ENCODE results near the gene ALOXE3.
"Not testable (repeated sequence)": the region's sequence is repeated elsewhere in the genome, so short reads cannot be mapped to it uniquely, and the experiment has no call there.

The ALOXE3 gene

GRCh38 chr17:8122924-8123694 is 4.8 kb upstream of the ALOXE3 start:
- no peak for DNase-seq (ENCODE audit: low read depth in 2 of 2, low spot score in 1 of 2)

GRCh38 chr17:8122422-8122923 is 4.2 kb upstream of the ALOXE3 start:
- DNase-seq (ENCODE audit: low read depth in 2 of 2, low spot score in 1 of 2): no peak

DNA sequence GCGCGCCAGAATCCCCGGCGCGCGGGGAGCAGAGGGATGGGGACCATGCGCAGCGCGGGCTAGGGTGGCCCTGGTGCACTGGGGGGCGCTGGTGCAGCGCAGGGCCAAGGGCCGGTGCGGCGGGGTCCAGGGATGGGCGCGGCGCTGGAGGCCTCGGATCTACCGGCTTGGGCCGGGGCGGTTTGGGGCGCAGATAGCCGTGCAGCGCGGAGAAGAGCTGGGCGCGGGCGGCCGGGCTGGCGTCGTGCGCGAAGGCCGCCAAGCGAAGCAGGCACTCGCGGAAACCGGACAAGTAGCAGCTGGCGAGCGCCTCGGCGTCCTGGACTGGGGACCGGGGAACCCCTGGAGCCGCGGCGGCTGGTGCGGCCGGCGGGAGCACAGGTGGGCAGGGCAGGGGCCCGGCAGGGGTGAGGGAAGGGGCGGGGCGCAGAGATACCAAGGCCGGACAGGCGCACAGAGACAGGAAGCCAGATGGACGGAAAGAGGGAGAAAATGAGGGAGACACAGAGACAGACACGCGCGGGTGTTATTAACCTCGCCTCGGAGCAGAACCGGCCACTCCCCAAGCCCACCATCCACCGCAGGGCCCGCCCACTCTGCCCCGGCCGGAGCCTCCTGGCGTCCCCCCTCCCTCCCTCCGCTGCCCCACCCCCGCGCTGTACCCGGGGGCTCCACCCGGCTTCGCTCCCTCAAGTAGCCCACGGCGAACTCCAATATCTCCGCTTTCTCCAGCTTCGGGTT is 3.5 kb upstream of the ALOXE3 start:
- DNase-seq (ENCODE audit: low read depth in 2 of 2, low spot score in 1 of 2): no peak

DNA sequence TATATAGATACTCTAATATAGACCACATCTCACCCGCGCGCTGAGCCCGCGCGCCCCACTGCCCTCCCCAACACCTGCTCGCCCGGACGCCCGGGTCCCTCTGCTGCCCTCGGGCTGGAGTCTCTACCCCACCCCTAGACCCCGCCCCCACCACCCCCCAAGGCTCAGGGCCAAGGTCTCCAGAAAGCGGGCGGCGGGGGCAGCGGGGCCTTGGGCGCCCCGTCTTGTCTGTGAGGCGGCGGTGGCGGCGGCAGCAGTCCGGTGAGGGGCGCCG is 3.0 kb upstream of the ALOXE3 start:
- DNase-seq (ENCODE audit: low read depth in 2 of 2, low spot score in 1 of 2): no peak

DNA sequence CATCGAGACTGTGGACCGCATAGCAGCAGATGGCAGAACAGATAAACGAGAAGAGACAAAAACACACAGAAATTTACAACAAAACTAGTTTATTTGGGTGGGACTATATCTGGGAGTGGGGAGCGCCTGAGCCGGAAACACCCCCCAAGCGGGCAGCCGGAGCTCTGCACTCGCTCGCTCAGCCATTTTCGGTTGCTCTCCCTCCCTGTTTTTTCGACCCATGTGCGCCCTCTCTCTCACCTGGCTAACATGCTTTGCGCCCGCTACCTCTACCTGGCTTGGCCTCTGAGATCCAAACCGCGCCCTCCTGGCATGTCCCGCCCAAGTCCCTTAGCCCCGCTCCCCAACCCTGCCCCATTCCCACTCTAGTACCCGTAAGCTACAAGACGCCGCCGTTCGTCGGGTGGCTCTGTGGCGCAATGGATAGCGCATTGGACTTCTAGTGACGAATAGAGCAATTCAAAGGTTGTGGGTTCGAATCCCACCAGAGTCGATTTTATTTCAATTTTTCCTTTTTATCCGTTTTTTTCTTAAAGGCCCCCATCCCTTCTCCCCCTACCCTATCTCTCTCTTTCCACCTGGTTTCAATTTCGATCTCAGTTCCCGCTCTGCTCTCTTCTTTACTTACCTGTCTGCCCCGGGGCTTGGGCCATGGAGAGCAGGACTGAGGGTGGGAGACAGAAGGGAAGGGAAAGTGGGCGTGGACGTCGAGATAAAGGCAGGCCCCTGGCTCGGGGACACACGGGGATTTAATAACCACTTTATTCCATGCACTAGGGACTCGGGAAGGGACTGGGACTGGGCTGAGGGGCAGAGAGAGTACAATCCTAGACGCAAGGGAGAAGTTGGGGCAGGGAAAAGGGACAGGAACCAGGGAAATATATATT is 2.4 kb upstream of the ALOXE3 start:
- peak in 1 of 2 donors; percentile 56 for DNase-seq (ENCODE audit: low read depth in 2 of 2, low spot score in 1 of 2)

GRCh38 chr17:8119581-8120519 is 1.5 kb upstream of the ALOXE3 start:
- DNase-seq (ENCODE audit: low read depth in 2 of 2, low spot score in 1 of 2): peak; percentile 59 to 77

GRCh38 chr17:8118769-8119580 is 661 bp upstream of the ALOXE3 start:
- peak; percentile 70 to 71 for DNase-seq (ENCODE audit: low read depth in 2 of 2, low spot score in 1 of 2)

DNA sequence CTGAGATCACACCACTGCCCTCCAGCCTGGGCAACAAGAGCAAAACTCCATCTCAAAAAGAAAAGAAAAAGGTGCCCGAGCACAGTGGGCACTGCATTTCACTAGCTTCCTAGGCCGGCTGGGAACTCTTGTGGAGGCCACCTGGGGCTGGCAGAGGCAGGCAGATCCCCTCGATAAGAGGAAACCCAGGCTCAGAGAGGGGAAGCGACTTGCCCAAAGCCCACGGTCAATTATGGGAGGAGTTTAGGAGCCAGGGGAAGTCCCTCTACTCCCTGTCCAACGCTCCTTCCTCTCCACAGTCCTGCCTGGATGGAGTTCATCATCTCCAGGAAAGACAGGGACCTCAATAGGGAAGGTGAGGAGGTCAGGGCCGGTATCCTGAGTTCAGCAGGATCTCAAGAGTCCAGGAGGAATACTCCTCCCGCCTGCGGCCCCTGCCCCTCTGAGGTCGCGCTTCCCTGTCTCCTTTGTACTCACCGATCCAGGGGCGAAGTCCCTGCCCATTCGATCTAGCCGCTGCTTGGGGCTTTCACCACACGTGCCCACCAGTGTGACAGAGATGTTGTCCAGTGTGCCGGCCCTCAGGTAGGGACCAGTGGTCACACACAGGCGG is 841 bp downstream of the ALOXE3 start:
- DNase-seq (ENCODE audit: low read depth in 2 of 2, low spot score in 1 of 2): no peak

- DNase-seq (ENCODE audit: low read depth in 2 of 2, low spot score in 1 of 2): no peak
Observed at GRCh38 chr17:8116776-8117175, 1.5 kb downstream of the ALOXE3 start.

DNA sequence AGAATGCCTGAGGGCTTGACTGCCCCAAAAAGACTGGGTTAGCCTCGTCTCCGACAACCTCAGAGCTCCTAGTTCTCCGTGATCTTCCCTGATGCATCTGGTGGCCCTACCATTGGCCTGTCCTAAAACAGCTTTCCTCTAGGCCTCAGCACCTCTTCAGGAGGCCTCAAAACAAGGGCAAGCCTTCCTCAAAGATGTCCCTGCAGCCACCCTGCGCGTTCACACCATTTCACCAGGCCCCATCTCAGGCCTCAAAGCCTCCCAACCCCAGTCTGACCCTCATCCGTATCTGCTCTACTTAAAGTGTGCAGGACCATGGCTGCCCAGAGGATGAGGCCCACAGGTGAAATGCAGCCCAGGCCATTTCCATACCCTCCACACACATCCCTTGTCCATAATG is 7.4 kb downstream of the ALOXE3 start:
- no peak for DNase-seq (ENCODE audit: low read depth in 2 of 2, low spot score in 1 of 2)

- DNase-seq (ENCODE audit: low read depth in 2 of 2, low spot score in 1 of 2): no peak
Observed at GRCh38 chr17:8110456-8110804, 7.9 kb downstream of the ALOXE3 start.

- peak; percentile 52 to 56 for DNase-seq (ENCODE audit: low read depth in 2 of 2, low spot score in 1 of 2)
Observed at GRCh38 chr17:8109661-8110455, 8.5 kb downstream of the ALOXE3 start.

DNA sequence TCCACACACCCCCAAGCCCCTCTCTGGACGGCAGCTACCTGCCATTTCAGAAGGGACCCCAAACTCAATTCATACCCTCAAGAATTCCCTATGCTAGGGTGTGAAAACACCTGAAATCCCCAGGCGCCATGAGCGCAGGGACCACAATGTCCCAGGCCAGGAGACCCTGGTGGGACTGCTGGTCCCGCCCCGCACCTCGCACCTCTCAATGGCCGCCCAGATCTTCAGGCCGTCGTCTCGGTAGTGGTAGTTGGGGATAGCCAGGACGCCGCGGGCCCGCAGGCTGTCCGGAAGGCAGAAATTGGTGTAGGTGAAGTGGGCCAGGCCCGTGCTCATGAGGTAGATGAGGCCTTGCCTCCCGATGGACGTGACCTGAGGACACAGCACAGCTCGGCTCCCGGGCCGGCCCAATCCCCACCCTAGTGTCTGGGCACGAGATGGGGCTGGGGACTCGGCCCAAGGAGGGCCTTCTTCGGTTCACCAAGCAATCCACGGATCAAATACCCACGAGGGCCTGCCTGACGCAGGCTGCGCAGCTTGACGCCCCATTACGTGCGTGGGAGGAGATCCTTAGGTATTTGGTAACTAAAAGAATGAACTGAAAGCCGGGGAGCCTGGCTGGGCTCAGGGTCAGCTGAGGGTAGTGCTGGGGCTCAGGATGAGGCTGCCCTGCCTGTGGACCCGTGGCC is 9.2 kb downstream of the ALOXE3 start:
- no peak for DNase-seq (ENCODE audit: low read depth in 2 of 2, low spot score in 1 of 2)

DNA sequence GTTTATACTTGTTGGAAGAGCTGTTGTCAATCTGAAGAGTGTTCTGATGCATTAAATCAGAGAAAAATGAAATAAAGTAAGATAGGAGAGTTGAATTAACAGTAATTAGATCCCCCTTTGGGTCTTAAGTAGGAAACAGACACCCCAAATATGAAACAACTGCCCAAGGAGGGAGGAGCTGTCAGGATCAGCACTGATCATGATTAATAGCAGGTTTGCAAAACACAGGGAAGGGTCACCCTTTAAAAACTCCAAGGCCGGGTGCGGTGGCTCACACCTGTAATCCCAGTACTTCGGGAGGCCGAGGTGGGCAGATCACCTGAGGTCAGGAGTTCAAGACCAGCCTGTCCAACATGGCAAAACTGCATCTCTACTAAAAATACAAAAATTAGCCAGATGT is 11.3 kb downstream of the ALOXE3 start:
- not testable (repeated sequence) for DNase-seq (ENCODE audit: low read depth in 2 of 2, low spot score in 1 of 2)

DNA sequence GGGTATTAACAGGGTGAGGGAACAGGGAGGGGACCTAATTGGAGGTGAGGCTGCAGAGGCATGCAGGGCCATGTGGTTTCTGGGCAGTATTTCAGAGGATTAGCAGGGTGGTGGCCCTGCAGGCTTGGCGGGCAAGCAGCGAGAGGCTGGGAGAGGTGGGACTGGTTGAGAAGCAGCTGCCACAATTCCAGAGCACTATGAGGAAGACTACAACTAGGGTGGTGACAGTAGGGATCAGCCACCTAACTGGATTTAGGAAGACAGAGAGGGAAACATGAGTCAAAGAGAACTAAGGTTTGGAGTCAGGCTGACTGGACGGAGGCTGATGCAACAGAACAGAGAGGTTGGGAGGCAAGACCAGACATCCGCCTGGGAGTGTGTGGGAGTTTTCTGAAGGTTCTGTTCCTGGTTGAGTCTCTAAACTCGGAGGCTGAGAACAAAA is 12.3 kb downstream of the ALOXE3 start:
- DNase-seq (ENCODE audit: low read depth in 2 of 2, low spot score in 1 of 2): no peak

GRCh38 chr17:8104911-8105310 is 13.4 kb downstream of the ALOXE3 start:
- no peak for DNase-seq (ENCODE audit: low read depth in 2 of 2, low spot score in 1 of 2)

GRCh38 chr17:8103549-8103948 is 14.8 kb downstream of the ALOXE3 start:
- DNase-seq (ENCODE audit: low read depth in 2 of 2, low spot score in 1 of 2): no peak

- no peak for DNase-seq (ENCODE audit: low read depth in 2 of 2, low spot score in 1 of 2)
Observed at GRCh38 chr17:8101721-8102120, 16.6 kb downstream of the ALOXE3 start.

Data from stimulated activated CD8-positive, alpha-beta memory T cell treated with anti-CD3 and anti-CD28 coated beads, Interleukin-4, amount 100 ng/mL, for 4 hours (primary cell).